H1 (cell line): ENCODE measurements around the gene MUC7. TPM values are rescaled to one million over a fixed set of nuclear protein-coding genes. Genes with fewer than 3 reads are reported as not detected.

Source experiments
- RBBP5 ChIP-seq: IDR thresholded peaks from 2 replicates; pipeline ENCODE4 v1.7.1; 2012; ENCODE audit warnings: low read depth, mild to moderate bottlenecking, inconsistent platforms, low read length, moderate library complexity, borderline replicate concordance
- TAF1 ChIP-seq: IDR thresholded peaks from 2 replicates; pipeline ENCODE4 v1.6.1; 2011; ENCODE audit warnings: mild to moderate bottlenecking, low read depth, low read length
- polyA plus RNA-seq, 7 experiments: library from polyadenylated mRNA; depleted of rRNA in 3 of 7; stranded (reverse) in 5 of 7; unstranded in 2 of 7; fragments of >200 nt in 5 of 7; fragments of 200-250 nt in 2 of 7; gene quantifications; 1 replicate in 5 of 7; 2 replicates in 1 of 7; 4 replicates in 1 of 7; pipeline versions ENCODE4 v1.2.1 to v1.2.3, GENCODE V29; 2011 to 2013; ENCODE audit warnings: missing spikeins in 2 of 7, mixed read lengths in 2 of 7
- total RNA-seq: library from RNA; stranded (reverse); fragmentation: NEBNext Ultra II Directional; extraction: Animal tissue kit (Norgen Biotek cat#: 25700); gene quantifications from 2 replicates; pipeline ENCODE4 v1.2.1, GENCODE V29; 2021

MUC7 gene
- total and polyA plus RNA-seq, 2 of the 8 experiments (the other 6 are each of a cell fraction or from before 2014, with no cell fraction given), result not detected

GRCh38 chr4:70437197-70437596 is 34.8 kb upstream of the MUC7 start (continued):
- TF ChIP-seq RBBP5 (no peak), TAF1 (no peak)
